H1 (cell line): ENCODE results near the gene CABCOCO1. TPM values are rescaled to one million over a fixed set of nuclear protein-coding genes. Genes with fewer than 3 reads are reported as not detected.

Experiments
- ATF2 ChIP-seq: IDR thresholded peaks from 2 replicates; pipeline ENCODE4 v1.6.1; 2012; ENCODE audit warnings: low read length, inconsistent platforms
- JUN ChIP-seq: IDR thresholded peaks from 2 replicates; pipeline ENCODE4 v1.6.1; 2011; ENCODE audit warnings: low read depth, mild to moderate bottlenecking, improper control_type of control experiment, low read length
- SIRT6 ChIP-seq: IDR thresholded peaks from one replicate; pipeline ENCODE4 v1.7.1; 2012; ENCODE audit warnings: low read length, inconsistent platforms
- SRF ChIP-seq: IDR thresholded peaks from 2 replicates; pipeline ENCODE4 v1.6.1; 2011; ENCODE audit warnings: mild to moderate bottlenecking, low read depth, low read length, moderate library complexity
- SUZ12 ChIP-seq: fragments of 200-600 bp; sonication (generic); IDR thresholded peaks from 2 replicates; pipeline ENCODE4 v1.6.1; 2012; ENCODE audit warnings: mild to moderate bottlenecking, inconsistent platforms, low read length, moderate library complexity, mixed read lengths
- polyA plus RNA-seq, 7 experiments: library from polyadenylated mRNA; depleted of rRNA in 3 of 7; stranded (reverse) in 5 of 7; unstranded in 2 of 7; fragments of >200 nt in 5 of 7; fragments of 200-250 nt in 2 of 7; gene quantifications; 1 replicate in 5 of 7; 2 replicates in 1 of 7; 4 replicates in 1 of 7; pipeline versions ENCODE4 v1.2.1 to v1.2.3, GENCODE V29; 2011 to 2013; ENCODE audit warnings: missing spikeins in 2 of 7, mixed read lengths in 2 of 7
- total RNA-seq: library from RNA; stranded (reverse); fragmentation: NEBNext Ultra II Directional; extraction: Animal tissue kit (Norgen Biotek cat#: 25700); gene quantifications from 2 replicates; pipeline ENCODE4 v1.2.1, GENCODE V29; 2021

The CABCOCO1 gene
- total and polyA plus RNA-seq, 2 of the 8 experiments (the other 6 are each of a cell fraction or from before 2014, with no cell fraction given), result not detected

DNA sequence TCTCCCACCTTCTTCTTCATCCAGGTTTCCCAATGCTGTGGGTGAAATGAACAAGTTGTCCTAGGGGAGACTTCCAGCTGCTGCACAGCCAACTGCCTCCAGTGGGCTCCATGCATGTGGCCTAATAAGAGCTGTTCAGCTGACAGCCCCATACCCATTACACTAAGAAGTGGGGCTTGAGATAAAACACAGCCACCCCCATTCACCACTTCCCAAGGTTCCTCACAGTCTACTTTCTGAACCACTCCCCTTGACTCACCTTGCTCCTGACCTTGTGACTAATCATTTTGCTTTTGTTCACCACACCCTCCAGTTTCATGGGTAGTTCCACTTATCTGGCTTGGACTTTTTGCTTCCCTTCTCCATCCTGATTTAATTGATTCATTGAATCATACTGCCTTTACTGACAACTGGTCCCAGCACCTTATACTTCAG is 119.3 kb downstream of the CABCOCO1 start (continued):
- TF ChIP-seq ATF2 (no peak), JUN (no peak), SUZ12 (no peak), SIRT6 (no peak), SRF (no peak)
